ENCODE measurements around the gene VAPA.

The VAPA gene

DNA sequence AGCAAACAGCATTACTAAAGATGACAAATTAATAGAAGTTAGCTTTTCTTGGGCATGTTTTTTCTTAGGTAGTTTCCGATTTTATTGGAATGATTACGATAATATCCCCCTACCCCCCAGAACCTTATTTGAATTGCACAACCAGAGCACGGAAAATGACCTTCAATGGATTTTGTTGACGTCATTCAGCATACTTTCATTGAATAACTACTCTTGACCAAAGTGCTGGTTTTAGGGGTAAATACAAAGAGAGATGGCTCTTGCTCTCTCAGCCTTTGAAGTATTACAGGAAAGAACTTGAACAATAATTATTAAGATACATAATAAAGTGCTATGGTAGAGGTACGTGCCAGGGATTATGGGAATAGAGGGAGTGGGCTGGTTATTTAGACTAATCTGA lies 36.0 kb downstream of the VAPA start:
- Histone ChIP-seq H3K4me3 (ENCODE audit: low read length) (no peak overlapping the region), H3K36me3 (ENCODE audit: insufficient read depth, low read length) (peaks cover 66% of the 10 kb centered on the region), H3K27me3 (ENCODE audit: control insufficient read depth, insufficient read depth, low read length) (no peaks in the 10 kb centered on the region), H3K4me1 (ENCODE audit: control insufficient read depth, insufficient read depth, low read length) (peaks cover 8% of the 10 kb centered on the region), H3K9ac (ENCODE audit: low read depth, low read length) (no peak overlapping the region), H3K4me2 (ENCODE audit: low read length) (no peak overlapping the region), H3K9me3 (replicated peaks; ENCODE audit: low read length) (no peaks in the 10 kb centered on the region)

DNA sequence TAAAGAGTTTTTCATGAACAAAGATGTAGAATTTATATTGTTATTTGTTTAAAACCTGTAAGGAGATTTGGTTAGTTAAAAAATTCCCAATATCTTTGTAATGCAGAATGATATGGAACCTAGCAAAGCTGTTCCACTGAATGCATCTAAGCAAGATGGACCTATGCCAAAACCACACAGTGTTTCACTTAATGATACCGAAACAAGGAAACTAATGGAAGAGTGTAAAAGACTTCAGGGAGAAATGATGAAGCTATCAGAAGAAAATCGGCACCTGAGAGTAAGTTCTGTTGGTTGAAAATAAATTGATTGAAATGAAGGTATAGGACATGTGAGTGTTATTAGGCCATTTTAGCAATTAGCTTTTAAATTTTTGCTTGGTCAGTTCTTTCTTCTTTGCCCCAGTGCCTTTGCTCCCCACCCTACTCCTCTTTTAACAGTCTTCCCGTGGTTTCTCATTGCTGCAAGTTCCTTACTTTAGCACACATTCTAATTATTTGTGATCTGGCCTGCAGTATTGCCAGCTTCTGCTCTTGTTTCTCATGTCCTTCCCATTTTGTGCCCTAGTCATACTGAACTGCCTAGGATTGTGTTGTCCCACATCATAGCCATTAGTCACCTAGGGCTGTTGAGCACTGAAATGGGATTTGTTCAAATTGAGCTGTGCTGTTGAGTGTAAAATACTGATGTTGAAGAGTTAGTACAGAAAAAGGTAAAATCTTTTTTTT lies 36.6 kb downstream of the VAPA start:
- no peaks in the 10 kb centered on the region for H3K9me3 ChIP-seq (replicated peaks; ENCODE audit: low read length)
- H3K36me3 ChIP-seq (ENCODE audit: insufficient read depth, low read length), result peaks cover 71% of the 10 kb centered on the region
- H3K4me1 ChIP-seq (ENCODE audit: control insufficient read depth, insufficient read depth, low read length), result peaks cover 8% of the 10 kb centered on the region
- H3K4me2 ChIP-seq (ENCODE audit: low read length), result no peak overlapping the region
- H3K4me3 ChIP-seq (ENCODE audit: low read length), result no peak overlapping the region
- no peak overlapping the region for H3K9ac ChIP-seq (ENCODE audit: low read depth, low read length)
- no peaks in the 10 kb centered on the region for H3K27me3 ChIP-seq (ENCODE audit: control insufficient read depth, insufficient read depth, low read length)

DNA sequence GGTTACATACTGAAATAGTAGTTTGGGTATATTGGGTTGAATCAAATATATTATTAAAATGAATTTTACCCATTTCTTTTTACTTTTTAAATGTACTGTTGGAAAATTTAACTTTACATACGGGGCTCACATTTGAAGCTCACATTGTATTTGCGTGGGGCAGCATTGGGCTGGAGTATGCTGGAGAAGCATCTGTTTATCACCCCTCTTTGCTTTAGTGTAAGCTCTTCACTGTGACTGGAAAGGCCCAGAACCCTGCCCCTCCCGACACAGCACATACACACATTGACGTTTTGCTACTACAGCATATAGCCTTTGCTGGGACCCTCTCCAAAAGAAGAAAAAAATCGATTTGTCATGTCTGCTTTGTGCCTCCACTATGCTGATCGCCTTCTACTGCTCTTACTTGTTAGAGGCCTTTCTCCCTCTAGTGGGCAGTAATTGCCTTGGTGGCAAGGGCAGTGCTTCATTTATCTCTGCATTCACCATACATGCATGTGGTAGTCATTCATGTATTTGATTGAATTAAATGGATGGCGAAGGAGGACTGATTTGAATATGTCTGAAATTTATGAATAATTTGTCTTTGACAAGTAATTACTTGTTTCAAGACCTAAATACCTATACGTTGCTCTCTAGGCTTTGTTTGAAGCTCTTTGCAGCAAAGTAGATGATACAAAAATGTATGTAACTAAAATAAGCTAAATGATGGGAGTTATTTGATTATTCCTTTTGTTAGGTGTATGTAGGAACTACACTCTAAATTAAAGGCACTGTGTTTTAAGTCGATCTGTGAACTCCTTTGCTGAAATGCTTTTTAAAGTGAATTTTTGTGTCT lies 37.4 kb downstream of the VAPA start:
- Histone ChIP-seq H3K36me3 (ENCODE audit: insufficient read depth, low read length) (peaks cover 73% of the 10 kb centered on the region), H3K9me3 (replicated peaks; ENCODE audit: low read length) (no peaks in the 10 kb centered on the region), H3K27me3 (ENCODE audit: control insufficient read depth, insufficient read depth, low read length) (no peaks in the 10 kb centered on the region), H3K4me1 (ENCODE audit: control insufficient read depth, insufficient read depth, low read length) (peaks cover 8% of the 10 kb centered on the region), H3K4me2 (ENCODE audit: low read length) (no peak overlapping the region), H3K9ac (ENCODE audit: low read depth, low read length) (no peak overlapping the region), H3K4me3 (ENCODE audit: low read length) (no peak overlapping the region)

DNA sequence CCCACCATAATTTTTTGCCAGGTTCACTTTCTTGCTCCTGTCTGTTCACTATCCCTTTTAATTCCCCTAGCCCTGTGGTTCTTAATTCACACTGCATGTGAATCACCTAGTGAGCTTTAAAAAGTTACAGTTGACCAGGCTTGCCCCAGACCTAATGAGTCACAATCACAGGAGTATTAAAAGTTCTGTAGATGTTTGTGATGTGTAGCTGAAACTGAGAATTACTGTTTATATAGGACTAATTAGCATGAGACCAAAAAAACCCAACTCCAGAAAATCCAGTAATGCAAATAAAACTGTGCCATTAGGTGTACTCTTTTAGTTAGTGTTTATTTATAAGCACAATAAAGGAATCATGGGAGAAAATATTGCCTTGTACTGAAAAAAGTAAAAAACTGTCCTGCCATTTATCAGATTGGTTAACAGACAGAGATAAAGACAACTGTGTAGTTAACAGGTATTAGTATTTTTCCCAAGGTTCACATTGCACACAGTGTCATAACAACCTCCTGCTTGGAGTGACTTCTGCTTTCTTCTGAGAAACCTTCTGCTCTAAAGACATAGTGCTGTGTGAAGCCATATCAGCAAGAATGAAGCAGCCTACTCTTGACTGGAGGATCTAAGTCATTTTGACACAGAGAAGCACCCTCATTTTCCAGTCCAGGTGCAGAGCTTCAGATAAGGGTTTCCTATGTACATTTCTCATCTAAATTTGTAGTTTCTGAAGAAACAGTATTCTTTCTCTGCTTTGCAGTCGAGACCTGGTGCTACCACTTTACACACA lies 39.0 kb downstream of the VAPA start:
- Histone ChIP-seq H3K36me3 (ENCODE audit: insufficient read depth, low read length) (peaks cover 62% of the 10 kb centered on the region), H3K27me3 (ENCODE audit: control insufficient read depth, insufficient read depth, low read length) (no peaks in the 10 kb centered on the region), H3K4me1 (ENCODE audit: control insufficient read depth, insufficient read depth, low read length) (peaks cover 8% of the 10 kb centered on the region), H3K4me3 (ENCODE audit: low read length) (no peak overlapping the region), H3K4me2 (ENCODE audit: low read length) (no peak overlapping the region), H3K9ac (ENCODE audit: low read depth, low read length) (no peak overlapping the region), H3K9me3 (replicated peaks; ENCODE audit: low read length) (no peaks in the 10 kb centered on the region)

DNA sequence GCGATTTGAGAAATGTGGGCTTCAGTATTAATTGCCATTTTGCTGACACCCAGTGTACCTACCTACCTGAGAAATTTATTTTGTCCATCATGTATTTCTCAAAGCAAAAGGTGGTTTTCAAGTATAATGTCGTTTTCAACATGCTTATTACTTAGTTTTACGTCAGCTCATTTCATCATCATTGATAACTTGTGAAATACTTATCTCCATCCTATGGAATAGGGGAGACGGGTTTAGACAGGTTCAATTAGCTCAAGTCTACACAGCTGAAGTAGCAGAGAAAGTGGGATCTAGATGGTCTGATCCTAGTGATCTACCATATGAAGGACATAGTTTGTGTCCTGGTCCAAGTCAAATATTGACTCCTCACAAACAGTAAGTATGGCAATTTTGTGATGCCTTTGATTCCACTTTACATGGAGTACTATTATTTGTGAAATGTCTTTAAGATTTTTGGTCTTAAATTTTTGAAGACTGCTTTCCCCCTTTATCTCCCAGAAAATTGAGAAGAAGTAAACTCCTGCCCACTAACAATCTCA lies 45.1 kb downstream of the VAPA start:
- H3K27me3 ChIP-seq (ENCODE audit: control insufficient read depth, insufficient read depth, low read length), result no peaks in the 10 kb centered on the region
- H3K9me3 ChIP-seq (replicated peaks; ENCODE audit: low read length), result no peaks in the 10 kb centered on the region
- no peak overlapping the region for H3K9ac ChIP-seq (ENCODE audit: low read depth, low read length)
- H3K4me1 ChIP-seq (ENCODE audit: control insufficient read depth, insufficient read depth, low read length), result no peaks in the 10 kb centered on the region
- peaks cover 22% of the 10 kb centered on the region for H3K36me3 ChIP-seq (ENCODE audit: insufficient read depth, low read length)
- no peak overlapping the region for H3K4me2 ChIP-seq (ENCODE audit: low read length)
- H3K4me3 ChIP-seq (ENCODE audit: low read length), result no peak overlapping the region

DNA sequence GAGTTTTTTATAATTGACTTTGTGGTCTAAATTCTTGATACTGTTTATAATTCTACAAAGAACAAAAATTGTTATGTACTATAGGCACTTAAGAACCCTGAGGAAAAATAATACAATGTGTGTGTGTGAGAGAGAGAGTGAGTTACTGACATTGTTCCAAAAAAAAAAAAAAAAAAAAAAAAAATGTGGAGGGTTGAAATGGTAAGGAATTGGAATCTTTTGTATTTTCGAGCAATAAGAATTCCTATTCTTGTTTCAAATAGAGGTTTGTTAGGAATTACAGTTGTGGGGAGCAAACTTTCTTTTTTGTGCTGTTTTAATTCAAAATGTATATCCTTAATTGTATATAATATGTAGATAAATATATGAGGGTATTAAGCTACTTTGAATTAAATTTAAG lies 45.7 kb downstream of the VAPA start:
- Histone ChIP-seq H3K4me3 (ENCODE audit: low read length) (no peak overlapping the region), H3K9ac (ENCODE audit: low read depth, low read length) (no peak overlapping the region), H3K9me3 (replicated peaks; ENCODE audit: low read length) (no peaks in the 10 kb centered on the region), H3K4me1 (ENCODE audit: control insufficient read depth, insufficient read depth, low read length) (no peaks in the 10 kb centered on the region), H3K27me3 (ENCODE audit: control insufficient read depth, insufficient read depth, low read length) (no peaks in the 10 kb centered on the region), H3K4me2 (ENCODE audit: low read length) (no peak overlapping the region), H3K36me3 (ENCODE audit: insufficient read depth, low read length) (peaks cover 15% of the 10 kb centered on the region)

DNA sequence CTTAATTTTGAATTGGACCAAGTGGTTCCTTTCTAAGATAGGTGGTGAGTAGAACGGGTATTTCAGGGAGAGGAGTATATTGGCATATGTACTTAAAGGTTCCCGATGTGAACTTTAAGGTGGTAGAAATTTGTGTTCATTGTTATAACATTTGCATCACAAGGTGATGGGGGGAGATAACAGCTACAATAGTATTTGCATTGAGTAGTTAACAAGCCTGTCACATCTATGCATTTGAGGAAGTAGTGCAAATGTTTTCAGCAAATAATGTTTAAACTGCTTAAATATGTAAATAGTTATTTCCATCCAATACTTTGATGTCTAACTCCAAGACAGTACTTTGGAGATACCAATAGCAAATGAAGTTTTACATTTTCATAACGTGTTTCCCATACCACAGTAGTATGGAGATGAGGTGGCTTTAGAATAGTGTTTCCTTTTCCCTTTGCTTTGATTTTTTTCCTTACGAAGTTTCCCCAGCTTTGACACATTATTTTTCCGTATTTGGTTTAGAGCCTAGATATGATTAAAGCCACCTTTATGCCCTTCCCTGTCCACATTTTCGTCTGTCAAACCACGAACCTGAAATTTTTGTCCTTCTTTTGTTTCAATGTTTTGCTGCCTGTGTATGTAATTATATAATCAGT lies 46.6 kb downstream of the VAPA start:
- no peaks in the 10 kb centered on the region for H3K4me1 ChIP-seq (ENCODE audit: control insufficient read depth, insufficient read depth, low read length)
- no peaks in the 10 kb centered on the region for H3K27me3 ChIP-seq (ENCODE audit: control insufficient read depth, insufficient read depth, low read length)
- no peak overlapping the region for H3K4me3 ChIP-seq (ENCODE audit: low read length)
- peaks cover 7% of the 10 kb centered on the region for H3K36me3 ChIP-seq (ENCODE audit: insufficient read depth, low read length)
- H3K9ac ChIP-seq (ENCODE audit: low read depth, low read length), result no peak overlapping the region
- H3K4me2 ChIP-seq (ENCODE audit: low read length), result no peak overlapping the region
- H3K9me3 ChIP-seq (replicated peaks; ENCODE audit: low read length), result no peaks in the 10 kb centered on the region

DNA sequence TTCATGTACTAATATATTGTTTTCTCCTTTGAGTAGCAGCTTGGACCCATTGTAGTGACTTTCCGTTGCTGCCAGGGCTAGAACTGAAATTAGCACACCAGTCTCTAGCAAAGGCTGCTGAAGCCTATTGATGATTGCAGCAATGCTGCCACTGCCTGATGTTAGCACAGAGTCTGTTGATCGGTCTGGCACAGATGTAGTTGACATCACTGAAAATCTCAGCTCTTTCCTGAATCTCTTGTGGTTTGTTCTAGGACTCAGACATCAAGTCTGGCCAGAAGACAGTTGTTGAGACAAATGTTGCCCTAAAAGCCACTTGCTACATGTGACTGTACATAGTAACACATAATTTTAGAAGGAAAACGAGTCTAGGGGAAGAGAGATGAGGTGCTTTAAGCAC lies 47.2 kb downstream of the VAPA start:
- Histone ChIP-seq H3K4me1 (ENCODE audit: control insufficient read depth, insufficient read depth, low read length) (no peaks in the 10 kb centered on the region), H3K4me2 (ENCODE audit: low read length) (no peak overlapping the region), H3K4me3 (ENCODE audit: low read length) (no peak overlapping the region), H3K36me3 (ENCODE audit: insufficient read depth, low read length) (peaks cover under 1% of the 10 kb centered on the region), H3K9ac (ENCODE audit: low read depth, low read length) (no peak overlapping the region), H3K9me3 (replicated peaks; ENCODE audit: low read length) (no peaks in the 10 kb centered on the region), H3K27me3 (ENCODE audit: control insufficient read depth, insufficient read depth, low read length) (no peaks in the 10 kb centered on the region)

DNA sequence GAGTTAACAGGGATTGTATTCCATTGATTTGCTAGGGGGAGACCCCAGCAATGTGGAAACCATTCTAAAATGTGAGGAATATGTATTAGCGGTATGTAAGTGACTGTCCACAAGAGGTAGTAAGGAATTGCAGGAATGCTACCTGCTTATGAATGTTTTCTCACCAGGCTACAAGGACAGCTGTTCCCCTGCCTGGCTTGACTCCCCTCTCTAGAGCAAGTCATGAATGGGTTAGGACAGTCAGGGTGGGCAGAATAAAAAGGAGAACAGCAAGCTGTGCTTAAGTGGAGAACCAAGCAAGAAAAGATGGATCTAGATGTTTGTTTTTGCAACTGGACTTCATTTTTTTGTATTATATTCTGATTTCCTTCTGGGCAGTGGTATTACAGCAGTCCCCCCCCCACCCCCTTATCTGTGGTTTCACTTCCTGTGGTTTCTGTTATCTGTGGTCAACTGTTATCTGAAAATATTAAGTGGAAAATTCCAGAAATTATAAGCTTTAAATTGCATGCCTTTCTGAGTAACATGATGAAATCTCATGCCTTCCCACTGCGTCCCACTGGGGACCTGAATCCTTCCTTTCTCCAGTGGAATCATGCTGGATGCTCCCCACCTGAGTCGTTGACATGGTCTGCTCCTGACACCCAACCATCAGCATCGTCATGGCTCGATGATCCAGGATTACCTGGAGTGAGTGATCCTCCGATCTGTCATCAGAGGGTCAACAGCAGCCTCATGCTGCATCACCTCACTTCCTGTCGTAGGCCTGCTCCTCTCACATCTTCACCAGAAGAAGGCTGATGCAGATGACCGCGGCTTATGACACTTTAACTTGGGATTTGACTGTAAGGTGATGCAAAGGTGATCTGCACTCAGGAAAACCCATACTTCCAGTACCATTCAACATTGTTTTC lies 52.2 kb downstream of the VAPA start:
- no peaks in the 10 kb centered on the region for H3K36me3 ChIP-seq (ENCODE audit: insufficient read depth, low read length)
- H3K4me1 ChIP-seq (ENCODE audit: control insufficient read depth, insufficient read depth, low read length), result no peaks in the 10 kb centered on the region
- no peak overlapping the region for H3K4me3 ChIP-seq (ENCODE audit: low read length)
- H3K9ac ChIP-seq (ENCODE audit: low read depth, low read length), result no peak overlapping the region
- no peaks in the 10 kb centered on the region for H3K9me3 ChIP-seq (replicated peaks; ENCODE audit: low read length)
- peaks cover 7% of the 10 kb centered on the region for H3K27me3 ChIP-seq (ENCODE audit: control insufficient read depth, insufficient read depth, low read length)
- H3K4me2 ChIP-seq (ENCODE audit: low read length), result no peak overlapping the region

DNA sequence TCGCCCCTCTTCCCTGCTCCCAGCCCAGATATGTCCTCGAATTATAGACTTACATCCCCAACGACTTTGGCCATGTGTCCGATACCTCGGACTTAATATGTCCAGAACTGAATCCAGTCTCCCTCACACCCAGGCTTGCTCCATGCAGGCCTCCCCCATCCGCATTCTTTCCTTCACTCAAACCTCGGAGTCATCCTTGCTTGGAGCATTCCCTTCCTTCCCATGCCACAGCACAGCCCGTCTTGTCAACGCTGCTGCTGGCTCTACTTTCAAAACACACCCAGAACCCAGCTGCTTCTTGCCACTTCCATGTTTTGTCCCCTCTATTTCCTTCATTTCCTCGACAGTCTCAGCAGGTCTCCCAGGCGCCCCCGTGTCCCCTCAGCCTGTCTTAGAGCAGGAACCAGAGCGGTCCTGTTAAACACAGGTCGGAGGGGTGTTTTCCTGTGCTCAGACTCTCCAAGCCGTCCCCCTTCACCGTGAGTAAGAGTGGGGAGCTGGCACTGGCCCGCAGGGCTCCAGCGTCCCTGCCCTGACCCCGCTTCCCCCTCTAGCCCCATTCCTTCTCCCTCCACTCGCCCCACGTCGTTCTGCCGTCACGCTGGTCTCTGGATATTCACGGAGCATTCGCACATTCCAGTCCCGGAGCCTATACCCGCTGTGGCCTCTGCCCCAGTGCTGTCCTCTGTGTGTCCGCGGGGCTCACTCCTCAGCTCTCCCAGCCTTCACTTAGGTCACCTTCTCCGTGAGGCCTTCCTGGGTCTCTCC lies 54.4 kb downstream of the VAPA start:
- Histone ChIP-seq H3K4me3 (ENCODE audit: low read length) (no peak overlapping the region), H3K4me2 (ENCODE audit: low read length) (no peak overlapping the region), H3K4me1 (ENCODE audit: control insufficient read depth, insufficient read depth, low read length) (no peaks in the 10 kb centered on the region), H3K36me3 (ENCODE audit: insufficient read depth, low read length) (no peaks in the 10 kb centered on the region), H3K9me3 (replicated peaks; ENCODE audit: low read length) (no peaks in the 10 kb centered on the region), H3K9ac (ENCODE audit: low read depth, low read length) (no peak overlapping the region), H3K27me3 (ENCODE audit: control insufficient read depth, insufficient read depth, low read length) (peaks cover 7% of the 10 kb centered on the region)

All from skeletal muscle satellite cell (primary cell).